Measurements from ENCODE around the gene SYT12.
"Not testable (repeated sequence)": the region's sequence is repeated elsewhere in the genome, so short reads cannot be mapped to it uniquely, and the experiment has no call there.

The SYT12 gene, protein sequence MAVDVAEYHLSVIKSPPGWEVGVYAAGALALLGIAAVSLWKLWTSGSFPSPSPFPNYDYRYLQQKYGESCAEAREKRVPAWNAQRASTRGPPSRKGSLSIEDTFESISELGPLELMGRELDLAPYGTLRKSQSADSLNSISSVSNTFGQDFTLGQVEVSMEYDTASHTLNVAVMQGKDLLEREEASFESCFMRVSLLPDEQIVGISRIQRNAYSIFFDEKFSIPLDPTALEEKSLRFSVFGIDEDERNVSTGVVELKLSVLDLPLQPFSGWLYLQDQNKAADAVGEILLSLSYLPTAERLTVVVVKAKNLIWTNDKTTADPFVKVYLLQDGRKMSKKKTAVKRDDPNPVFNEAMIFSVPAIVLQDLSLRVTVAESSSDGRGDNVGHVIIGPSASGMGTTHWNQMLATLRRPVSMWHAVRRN

DNA sequence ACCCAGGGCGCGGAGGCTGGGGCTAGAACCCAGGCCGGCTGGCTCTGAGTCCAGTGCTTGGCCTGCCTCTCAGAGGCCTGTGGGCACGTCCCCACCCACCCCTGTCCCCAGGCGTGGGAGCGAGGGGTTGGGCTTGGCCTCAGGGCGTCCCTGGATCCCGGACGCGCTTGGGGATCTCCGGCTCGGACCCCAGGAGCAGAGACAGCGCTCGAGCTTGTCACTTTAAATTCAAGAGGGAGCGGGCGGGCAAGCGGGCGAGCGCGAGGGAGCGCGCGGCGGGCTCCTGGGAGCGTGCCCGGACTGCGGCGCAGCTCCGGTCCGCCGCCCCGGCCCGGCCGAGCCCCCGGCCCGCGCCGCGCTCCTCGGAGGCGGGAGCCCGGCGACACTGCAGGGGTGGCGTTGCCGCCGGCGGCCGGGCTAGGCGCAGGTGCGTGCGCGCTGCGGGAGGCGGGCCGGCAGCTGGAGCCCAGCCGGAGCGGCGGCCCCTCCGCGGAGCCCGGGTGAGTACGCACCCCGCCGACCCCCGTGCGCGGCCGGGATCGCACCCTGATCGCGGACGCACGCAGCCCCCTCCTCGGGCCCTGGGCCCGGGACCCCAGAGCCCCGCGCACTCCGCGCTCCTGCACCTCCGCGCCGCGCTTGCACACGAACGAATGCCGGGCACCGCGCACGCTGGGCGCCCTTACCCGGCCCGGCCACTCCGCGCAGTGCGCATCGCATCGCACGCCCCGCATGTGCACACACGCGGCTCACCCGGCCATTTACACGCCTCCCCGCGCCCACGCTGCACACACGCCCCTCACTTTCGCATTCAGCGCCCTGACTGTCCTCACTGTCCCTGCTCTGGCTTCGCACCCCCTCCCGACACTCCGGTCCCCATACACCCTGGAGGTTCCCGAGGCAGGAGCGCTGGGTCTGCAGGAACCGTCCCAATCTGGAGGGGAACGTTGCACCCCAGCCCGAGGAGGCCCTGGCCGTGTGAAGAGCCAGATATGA, at the start of gene SYT12:
SYT12 (plus strand) TSS at position 174 of the 996 bp plus-strand sequence. CDS start 7,011 bp downstream, outside the sequence.
- DNase-seq (ENCODE audit: low read depth): no peak

DNA sequence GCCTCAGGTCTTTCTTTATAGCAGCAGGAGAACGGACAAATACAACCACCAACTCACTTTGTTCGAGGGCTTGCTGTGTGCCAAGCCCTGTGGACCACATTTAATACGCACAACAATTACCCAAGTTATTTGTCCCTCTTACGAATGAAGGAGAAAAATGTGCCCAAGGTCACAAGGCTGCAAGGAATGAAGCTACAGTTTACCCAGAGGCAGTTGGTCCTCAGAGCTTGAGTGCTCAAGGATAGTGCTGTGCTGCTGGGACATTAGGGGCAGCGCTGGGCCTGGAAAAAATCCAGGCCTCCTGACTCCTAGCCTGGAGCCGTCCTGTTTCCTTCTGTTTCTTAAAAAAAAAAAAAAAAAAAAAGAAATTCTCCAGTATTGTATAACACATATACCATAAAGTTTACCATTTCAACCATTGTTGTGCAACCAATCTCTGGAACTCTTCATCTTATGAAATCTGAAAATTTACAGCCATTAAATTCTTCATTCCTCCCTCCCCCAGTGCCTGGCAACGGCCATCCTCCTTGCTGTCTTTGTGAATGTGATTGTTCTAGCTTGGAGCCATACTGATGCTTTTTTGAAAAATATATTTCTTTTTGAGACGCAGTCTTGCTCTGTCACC, 48.9 kb upstream of the SYT12 start:
- DNase-seq (ENCODE audit: low read depth): no peak

DNA sequence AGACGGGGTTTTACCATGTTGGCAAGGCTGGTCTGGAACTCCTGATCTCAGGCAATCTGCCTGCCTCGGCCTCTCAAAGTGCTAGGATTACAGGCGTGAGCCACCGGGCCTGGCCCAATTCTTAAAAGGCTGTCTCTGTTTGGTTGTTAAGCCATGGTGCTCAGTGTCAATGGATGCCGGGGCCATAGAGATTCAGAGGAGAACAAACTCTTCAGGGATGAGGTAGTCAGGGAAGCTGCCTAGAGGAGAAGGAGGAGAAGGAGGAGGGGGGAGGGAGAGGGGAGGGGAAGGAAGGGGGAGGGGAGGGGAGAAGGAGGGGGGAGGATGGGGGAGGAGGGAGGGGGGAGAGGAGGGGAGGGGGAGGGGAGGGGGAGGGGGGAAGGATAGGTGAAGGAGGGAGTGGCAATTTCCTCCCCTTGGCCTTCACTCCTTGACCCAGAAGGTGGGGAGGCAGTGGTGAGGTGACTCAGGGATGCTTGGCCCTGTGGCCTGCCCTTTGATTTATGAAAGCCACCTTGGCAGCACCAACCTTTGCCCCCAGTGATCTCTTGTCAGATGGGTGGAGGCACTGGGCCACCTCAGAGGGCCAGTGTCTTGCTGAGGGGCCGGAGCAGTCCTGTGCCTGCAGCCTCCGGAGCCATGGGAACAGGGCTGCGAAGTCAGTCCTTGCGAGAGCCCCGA, 48.1 kb upstream of the SYT12 start, which contains the start of gene C11orf86:
C11orf86 (plus strand) TSS at position 581 of the 681 bp plus-strand sequence; CDS start at position 640, 59 bp downstream.
- DNase-seq (ENCODE audit: low read depth): no peak

DNA sequence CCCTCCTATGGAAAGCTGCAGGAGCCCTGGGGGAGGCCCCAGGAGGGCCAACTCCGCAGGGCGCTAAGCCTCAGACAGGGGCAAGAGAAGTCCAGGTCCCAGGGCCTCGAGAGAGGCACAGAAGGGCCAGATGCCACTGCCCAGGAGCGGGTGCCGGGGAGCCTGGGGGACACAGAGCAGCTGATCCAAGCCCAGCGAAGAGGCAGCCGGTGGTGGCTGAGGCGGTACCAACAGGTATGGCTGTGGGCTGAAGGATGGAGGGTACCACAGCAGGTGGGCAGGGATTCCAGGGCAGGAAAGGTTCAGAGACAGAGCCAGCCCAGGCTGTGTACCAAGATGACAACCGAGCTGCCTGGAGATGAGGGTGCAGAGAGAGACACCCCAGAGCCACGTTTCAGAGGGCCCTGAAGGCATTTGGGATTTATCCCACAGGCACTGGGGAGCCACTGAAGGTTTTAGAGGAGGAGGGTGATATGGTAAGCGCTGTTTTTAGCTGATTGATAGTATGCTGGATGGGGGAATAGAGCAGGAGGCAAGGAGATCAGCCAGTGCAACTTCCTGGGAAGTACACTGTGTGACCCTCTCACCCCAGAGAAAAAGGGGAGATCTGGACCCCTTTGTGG, 47.4 kb upstream of the SYT12 start:
- DNase-seq (ENCODE audit: low read depth): no peak

DNA sequence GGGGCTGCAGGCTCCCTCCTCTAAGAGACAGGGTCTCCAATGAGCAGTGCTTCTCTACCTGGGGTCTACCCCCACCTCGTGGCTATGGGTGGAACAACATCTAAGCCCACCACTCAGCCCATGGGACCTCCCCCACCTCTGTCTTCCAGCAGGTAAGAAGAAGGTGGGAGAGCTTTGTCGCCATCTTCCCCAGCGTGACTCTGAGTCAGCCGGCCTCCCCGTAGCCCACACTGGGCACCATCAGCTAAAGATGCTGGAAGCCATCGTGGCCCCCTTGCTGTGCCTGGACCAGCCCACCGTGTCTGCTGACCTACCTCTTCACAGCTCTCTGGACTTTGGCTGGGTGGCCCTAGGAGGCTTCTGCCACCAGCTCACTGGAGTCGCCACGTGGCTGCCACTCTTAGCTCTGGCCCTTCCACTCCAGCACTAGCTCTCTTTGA, 46.9 kb upstream of the SYT12 start:
- DNase-seq (ENCODE audit: low read depth): peak; percentile 4

DNA sequence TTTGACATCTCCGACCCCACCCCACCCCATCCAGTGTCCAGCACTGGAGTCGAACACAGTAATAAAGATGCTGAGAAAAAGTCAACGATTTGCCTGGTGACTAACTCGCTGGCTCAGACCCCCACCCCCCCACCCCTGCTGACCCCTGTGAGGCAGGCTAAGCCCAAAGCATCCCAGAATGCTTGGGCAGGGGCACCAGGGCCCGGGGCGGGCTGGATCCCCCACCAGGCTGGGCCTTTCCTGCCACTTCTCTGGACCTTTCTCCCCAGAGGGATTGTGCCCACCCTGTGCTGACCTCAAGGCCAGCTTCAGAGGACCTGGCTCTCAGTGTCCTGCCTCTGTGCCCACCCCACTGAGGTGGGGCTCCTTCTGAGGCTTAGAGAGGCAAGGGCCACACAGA, 46.0 kb upstream of the SYT12 start:
- DNase-seq (ENCODE audit: low read depth): no peak

DNA sequence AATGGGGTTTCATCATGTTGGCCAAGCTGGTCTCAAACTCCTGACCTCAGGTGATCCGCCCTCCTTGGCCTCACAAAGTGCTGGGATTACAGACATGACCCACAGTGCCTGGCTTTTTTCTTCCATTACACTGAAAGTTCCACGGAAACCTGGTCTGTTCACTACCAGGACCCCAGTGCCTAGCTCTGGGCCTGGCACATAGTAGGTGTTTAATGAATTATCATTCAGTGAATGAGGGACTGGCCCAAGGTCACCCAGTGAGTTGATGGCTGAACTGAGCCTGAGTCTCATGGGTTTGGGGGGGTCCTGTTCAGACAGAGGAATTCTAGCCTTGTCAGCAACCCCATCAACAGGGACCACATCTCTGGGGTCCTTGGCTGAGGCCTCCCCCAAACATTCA, 44.7 kb upstream of the SYT12 start:
- DNase-seq (ENCODE audit: low read depth): no peak

DNA sequence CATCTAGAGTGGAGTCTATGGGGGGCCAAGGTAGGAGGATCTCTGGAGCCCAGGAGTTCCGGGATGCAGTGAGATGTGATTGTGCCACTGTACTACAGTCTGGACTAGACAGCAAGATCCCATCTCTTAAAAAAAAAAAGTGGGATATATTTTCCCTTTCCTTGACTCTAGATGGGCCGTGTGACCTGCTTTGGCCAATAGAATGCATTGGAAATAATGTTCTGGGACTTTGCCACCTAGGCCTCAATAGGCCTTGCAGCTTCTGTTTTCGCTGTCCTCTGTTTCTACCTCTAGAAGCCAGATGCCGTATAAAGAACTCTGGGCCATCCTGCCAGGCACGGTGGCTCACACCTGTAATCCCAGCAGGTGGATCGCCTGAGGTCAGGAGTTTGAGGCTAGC, 44.2 kb upstream of the SYT12 start:
- DNase-seq (ENCODE audit: low read depth): no peak

DNA sequence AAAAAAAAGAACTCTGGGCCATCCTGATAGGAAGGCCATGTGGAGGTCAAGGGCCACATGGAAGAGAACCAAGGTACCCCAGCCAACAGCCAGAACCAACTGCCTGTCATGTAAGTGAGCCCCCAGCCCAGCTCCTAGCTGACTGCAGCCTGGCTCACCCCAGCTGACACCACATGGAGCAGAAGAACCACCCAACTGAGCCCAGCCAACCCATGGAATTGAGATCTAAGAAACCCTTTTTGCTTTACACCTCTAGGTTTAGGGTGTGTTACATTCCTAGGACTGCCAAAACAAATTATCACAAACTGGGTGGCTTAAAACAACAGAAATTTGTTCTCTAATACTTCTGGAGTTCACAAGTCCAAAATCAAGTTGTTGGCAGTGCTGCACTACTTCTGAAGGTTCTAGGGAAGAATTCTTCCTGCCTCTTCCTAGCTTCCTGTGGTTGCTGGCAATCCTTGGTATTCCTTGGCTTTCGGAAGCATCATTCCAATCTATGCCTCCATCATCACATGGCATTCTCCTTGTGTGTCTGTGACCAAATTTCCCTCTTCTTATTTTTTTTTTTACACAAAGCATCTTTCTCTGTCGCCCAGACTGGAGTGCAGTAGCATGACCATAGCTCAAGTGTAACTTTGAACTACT, 43.5 kb upstream of the SYT12 start:
- DNase-seq (ENCODE audit: low read depth): no peak

DNA sequence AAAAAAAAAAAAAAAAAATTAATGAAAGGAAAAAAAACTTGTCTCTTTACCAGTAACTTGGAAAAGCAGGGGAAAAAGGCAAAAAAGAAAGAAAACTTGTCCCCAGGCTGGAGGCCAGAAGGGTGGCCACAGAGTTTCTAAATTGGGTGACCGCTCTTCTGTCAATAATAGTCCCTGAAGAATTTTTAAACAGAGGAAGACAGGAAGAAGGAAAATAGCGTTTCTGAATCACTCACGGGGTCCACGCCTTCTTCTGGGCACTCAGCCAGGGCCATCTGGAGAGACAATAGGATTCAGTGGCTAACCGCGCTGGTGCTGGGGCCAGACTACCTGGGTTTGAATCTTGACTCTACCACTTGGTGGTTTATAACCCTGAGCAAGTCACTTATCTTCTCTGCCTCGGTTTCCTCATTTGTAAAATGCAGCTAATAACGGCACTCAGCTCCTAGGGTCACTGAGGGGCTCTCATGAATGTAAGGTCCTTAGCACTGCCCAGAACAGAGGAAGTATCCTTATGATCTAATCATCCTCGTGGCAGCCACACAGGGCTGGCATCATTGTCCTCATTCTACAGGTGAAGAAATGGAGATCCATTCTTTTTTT, 40.9 kb upstream of the SYT12 start:
- no peak for DNase-seq (ENCODE audit: low read depth)

DNA sequence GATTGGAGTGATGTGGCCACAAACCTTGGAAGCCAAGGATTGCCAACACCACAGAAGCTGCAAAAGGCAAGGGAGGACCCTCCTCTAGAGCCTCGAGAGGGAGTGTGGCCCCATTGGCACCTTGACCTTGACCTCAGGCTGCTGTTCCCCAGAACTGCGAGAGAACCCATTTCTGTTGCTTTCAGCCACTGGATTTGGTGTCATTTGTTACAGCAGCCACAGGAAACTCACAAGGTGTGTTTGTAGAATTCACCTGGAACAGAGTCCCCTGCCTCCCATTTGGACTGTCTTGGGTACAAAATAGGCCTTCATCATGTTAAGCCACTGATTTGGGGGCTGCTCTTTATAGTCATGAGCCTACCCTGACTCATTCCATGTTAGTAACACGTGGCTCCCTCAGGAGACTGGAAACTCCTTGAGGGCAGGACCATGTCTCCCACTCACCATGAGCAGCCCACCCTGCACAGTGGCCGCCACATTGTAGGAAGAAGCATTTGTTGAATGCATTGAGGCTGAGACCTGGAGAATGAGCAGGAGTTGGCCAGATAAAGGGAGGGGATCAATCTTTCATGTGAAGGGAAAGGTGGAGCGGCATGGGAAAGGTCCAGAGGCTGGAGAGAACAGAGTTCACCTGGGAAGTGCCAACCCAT, 39.5 kb upstream of the SYT12 start:
- no peak for DNase-seq (ENCODE audit: low read depth)

DNA sequence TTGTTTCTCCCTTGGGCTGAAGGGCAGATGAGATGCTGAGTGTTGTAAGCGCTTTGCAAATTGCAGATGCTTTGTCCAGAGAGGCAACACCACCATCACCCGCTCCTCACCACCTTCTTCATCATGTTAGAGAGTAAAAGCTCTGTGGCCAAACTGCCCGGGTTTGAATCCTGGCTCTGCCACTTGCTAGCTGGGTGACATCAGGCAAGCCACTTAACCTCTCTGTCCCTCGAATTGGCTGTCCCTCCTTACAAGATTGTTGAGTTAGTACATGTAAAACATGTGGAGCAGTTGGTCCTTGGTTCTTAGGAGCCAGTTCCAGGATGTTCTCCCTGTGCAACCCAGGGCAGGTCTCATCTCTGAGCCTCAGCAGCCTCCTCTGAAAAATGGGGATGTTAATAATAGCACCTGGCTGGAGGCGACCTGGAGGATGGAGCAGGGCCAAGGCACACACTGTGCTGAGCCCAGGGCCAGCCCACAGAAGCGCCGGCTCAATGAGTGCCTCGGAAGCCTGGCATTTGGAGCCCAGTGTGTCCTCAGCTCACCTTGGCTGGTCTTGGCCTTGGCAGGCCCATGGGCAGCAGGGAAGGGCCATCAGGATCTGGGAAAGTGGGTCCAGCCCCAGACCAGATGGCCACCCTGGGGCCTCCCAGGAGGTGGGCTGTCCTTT, 37.3 kb upstream of the SYT12 start:
- no peak for DNase-seq (ENCODE audit: low read depth)

DNA sequence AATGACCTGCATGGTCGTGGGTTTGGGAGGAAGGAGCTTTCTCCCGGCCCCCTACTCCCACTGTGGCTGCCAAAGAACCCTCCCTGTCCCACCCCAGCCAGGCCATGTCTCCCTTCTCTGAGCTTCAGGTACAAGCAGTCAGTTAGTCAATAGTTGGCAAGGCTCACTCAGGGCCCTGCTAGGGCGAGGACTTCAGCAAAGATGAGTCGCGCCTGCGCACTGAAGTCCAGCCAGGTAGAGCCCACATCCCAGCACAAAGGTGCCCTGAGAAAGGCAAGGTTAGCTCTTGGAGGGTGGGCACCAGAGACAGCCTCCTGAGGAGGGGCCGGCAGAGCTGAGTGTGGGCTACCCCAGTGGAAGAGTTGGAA, 36.8 kb upstream of the SYT12 start:
- no peak for DNase-seq (ENCODE audit: low read depth)

DNA sequence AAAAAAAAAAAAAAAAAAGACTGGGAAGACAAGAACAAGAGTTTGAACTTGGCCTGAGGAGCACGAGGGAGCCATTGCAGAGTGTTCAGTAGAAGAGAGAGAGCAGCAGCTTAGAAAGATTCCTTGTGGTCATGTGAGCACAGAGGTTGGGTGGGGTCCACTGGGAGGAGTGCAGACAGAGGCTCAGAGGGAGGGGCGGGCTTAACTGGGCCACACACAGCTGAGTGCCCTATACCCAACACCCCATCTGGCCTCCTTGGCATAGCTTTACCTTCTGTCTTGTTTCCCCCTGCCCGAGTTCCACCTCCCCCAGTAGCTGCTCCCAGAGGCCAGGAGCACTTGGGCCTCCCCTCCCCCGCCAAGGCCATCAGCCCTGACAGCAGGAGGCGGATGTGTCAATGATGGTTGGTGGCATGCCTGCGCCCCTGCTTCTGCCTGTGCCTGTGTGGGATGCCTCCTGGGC, 35.7 kb upstream of the SYT12 start:
- no peak for DNase-seq (ENCODE audit: low read depth)

DNA sequence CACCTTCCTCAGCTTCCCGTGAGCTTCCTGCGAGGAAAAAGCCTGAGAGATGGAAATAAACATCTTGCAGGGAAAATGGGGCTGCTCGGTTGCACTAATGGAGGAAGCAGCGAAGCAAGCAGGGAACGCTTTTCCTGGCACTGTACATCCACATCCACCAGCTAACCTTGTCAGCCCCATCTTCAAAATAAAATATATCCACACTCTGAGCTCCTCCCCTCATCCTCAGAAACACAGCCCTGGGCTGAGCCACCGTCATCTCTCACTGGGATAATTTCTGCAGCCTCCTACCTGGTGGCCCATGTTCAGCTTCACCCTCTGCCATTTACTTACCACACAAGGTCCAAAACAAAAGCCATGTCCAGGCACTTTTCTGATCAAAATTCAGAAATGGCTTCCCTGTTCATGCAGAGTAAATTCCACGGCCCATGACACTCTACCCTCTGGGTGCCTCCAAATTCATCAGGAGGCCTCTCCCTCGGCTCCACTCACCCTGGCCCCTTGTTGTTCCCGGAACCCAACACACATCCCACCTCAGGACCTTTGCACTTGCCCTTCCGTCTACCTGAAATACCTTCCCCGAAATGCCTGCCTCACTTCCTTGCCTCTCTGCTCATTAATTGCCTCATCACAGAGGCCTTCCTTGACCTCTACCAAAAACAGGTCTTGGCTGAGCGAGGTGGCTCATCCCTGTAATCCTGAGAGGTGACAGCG, 34.9 kb upstream of the SYT12 start:
- no peak for DNase-seq (ENCODE audit: low read depth)

DNA sequence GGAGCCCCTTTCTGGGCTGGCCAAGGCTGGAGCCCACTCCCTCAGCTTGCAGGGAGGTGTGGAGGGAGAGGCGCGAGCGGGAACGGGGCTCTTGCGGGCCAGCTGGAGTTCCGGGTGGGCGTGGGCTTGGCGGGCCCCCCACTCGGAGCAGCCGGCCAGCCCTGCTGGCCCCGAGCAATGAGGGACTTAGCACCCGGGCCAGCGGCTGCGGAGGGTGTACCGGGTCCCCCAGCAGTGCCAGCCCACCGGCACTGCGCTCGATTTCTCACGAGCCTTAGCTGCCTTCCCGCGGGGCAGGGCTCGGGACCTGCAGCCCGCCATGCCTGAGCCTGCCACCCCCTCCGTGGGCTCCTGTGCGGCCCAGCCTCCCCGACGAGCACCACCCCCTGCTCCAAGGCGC, 34.2 kb upstream of the SYT12 start:
- DNase-seq (ENCODE audit: low read depth): not testable (repeated sequence)

DNA sequence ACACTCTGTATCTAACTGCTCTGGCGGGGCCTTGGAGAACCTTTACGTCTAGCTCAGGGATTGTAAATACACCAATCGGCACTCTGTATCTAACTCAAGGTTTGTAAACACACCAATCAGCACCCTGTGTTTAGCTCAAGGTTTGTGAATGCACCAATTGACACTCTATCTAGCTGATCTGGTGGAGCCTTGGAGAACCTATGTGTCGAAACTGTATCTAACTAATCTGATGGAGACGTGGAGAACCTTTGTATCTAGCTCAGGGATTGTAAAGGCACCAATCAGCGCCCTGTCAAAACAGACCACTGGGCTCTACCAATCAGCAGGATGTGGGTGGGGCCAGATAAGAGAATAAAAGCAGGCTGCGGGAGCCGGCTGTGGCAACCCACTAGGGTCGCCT, 33.6 kb upstream of the SYT12 start:
- DNase-seq (ENCODE audit: low read depth): not testable (repeated sequence)

DNA sequence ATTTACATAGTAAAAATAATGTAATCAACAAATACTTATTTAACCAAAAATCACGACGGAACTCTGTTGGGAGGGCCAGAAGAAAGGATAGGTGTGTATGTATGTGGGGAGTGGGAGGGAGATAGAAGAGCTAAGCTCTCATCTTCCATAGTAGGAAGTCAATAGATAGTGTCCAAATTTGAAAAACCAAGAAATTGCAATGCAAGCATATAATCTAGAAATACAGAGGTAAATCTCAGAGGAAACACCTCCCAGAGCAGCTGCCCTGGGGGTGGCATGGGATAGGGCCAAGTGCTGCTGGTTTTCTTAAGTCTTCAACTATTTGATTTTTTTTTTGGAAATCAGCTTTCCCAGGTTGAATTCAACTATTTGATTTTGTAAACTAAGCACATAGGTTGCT, 30.9 kb upstream of the SYT12 start:
- DNase-seq (ENCODE audit: low read depth): no peak

All from stimulated activated CD4-positive, alpha-beta T cell treated with anti-CD3 and anti-CD28 coated beads, Interleukin-2, amount 100 ng/mL, for 4 hours (primary cell).